Activated CD4-positive, alpha-beta T cell treated with anti-CD3 and anti-CD28 coated beads, Interleukin-2, amount 10 ng/mL, durations not matched to agents 7 days and 5 days (primary cell): ENCODE data around the gene INHBE. TPM values are rescaled to one million over a fixed set of nuclear protein-coding genes. Genes with fewer than 3 reads are reported as not detected.

ENCODE experiments used
- CTCF ChIA-PET: fragments of 350-600 bp; sonication (Branson Sonifier 250); formaldehyde crosslinking; loops from one replicate; lab custom pipeline; 2021; ENCODE audit warnings: antibody characterized with exemption; lab: Charles Lee
- POLR2A ChIA-PET: fragments of 350-600 bp; sonication (Branson Sonifier 250); formaldehyde crosslinking; loops from one replicate; lab custom pipeline; 2021; ENCODE audit warnings: antibody characterized with exemption; lab: Charles Lee
- DNase-seq: peaks from one replicate; pipeline ENCODE4 v3.0.0-alpha.2; 2020
- H3K27ac Mint-ChIP-seq: one replicate; pipeline ENCODE4 v1.8.0; 2021; ENCODE audit warnings: mild to moderate bottlenecking, moderate library complexity, mixed read lengths
- H3K27me3 Mint-ChIP-seq: one replicate; pipeline ENCODE4 v1.8.0; 2021; ENCODE audit warnings: mixed read lengths
- H3K36me3 Mint-ChIP-seq: one replicate; pipeline ENCODE4 v1.8.0; 2021; ENCODE audit warnings: low read depth, mixed read lengths
- H3K4me1 Mint-ChIP-seq: one replicate; pipeline ENCODE4 v1.8.0; 2021; ENCODE audit warnings: mixed read lengths
- H3K4me3 Mint-ChIP-seq: one replicate; pipeline ENCODE4 v1.8.0; 2021; ENCODE audit warnings: mild to moderate bottlenecking, moderate library complexity, mixed read lengths
- H3K9me3 Mint-ChIP-seq: one replicate; pipeline ENCODE4 v1.8.0; 2021; ENCODE audit warnings: mixed read lengths
- total RNA-seq, 2 experiments: library from RNA; stranded (reverse); gene quantifications; one replicate each; pipeline ENCODE4 v1.2.3, GENCODE V29; 2021

Gene INHBE
- total RNA-seq, 2 experiments from 2014 or later = not detected

- peaks cover 39% of the 10 kb centered on the region for H3K4me1 Mint-ChIP-seq
- H3K27me3 Mint-ChIP-seq = peaks cover 15% of the 10 kb centered on the region
- no peaks in the 10 kb centered on the region for H3K36me3 Mint-ChIP-seq
- no peak overlapping the region for H3K4me3 Mint-ChIP-seq
- peak overlapping the region; percentile 46 for H3K27ac Mint-ChIP-seq
- no peak for DNase-seq
- H3K9me3 Mint-ChIP-seq = no peaks in the 10 kb centered on the region
- POLR2A ChIA-PET = no interaction called here
- CTCF ChIA-PET = interaction anchor here (1.5 to 5.0 kb wide), 6 partner anchors 10 to 218 kb away, joined by 6 to 31 read pairs (median 12); no protein-coding TSS in a partner anchor
Observed at GRCh38 chr12:57456737-57457490, 1.8 kb downstream of the INHBE start.

GRCh38 chr12:57458665-57459054 lies 3.6 kb downstream of the INHBE start:
- POLR2A ChIA-PET = no interaction called here

GRCh38 chr12:57459055-57459749 lies 4.1 kb downstream of the INHBE start:
- Mint-ChIP-seq H3K4me1 (peaks cover 56% of the 10 kb centered on the region), H3K27ac (peak overlapping the region; percentile 95), H3K27me3 (peaks cover 19% of the 10 kb centered on the region), H3K9me3 (no peaks in the 10 kb centered on the region), H3K4me3 (peak overlapping the region; percentile 89), H3K36me3 (no peaks in the 10 kb centered on the region)
- ChIA-PET CTCF (interaction anchor here (0.5 to 2.9 kb wide), 59 partner anchors 9 to 440 kb away, joined by 3 to 28 read pairs (median 4); partner anchors contain the start of genes ARHGAP9, B4GALNT1, INHBC and MBD6), POLR2A (no interaction called here)
- peak; percentile 95 for DNase-seq

More at GRCh38 chr12:57458665-57459054, 3.6 kb downstream of the INHBE start:
- Mint-ChIP-seq H3K36me3 (no peaks in the 10 kb centered on the region), H3K4me3 (peak overlapping the region; percentile 89), H3K27me3 (peaks cover 19% of the 10 kb centered on the region), H3K9me3 (no peaks in the 10 kb centered on the region), H3K27ac (peak overlapping the region; percentile 95), H3K4me1 (peaks cover 52% of the 10 kb centered on the region)
- DNase-seq = no peak
- CTCF ChIA-PET = interaction anchor here (0.5 to 2.9 kb wide), 59 partner anchors 8 to 1129 kb away, joined by 3 to 28 read pairs (median 4); partner anchors contain the start of genes ARHGAP9, B4GALNT1, INHBC and OS9

GRCh38 chr12:57459750-57460467 lies 4.8 kb downstream of the INHBE start, which contains the start of gene GLI1:
Gene GLI1 (plus strand): TSS chr12:57459785. CDS start chr12:57463692, 3,907 bp downstream.
- no peaks in the 10 kb centered on the region for H3K9me3 Mint-ChIP-seq
- CTCF ChIA-PET = interaction anchor here (0.5 to 2.9 kb wide), 35 partner anchors 10 to 246 kb away, joined by 3 to 28 read pairs (median 4); partner anchors contain the start of genes ARHGAP9 and INHBC
- POLR2A ChIA-PET = no interaction called here
- peak within 1 kb of the TSS; percentile 95 for H3K27ac Mint-ChIP-seq
- peaks cover 61% of the 10 kb centered on the region for H3K4me1 Mint-ChIP-seq
- H3K36me3 Mint-ChIP-seq = no peaks in the 10 kb centered on the region
- peaks cover 19% of the 10 kb centered on the region for H3K27me3 Mint-ChIP-seq
- peak within 1 kb of the TSS; percentile 89 for H3K4me3 Mint-ChIP-seq
- no peak for DNase-seq

GRCh38 chr12:57460468-57460784 lies 5.3 kb downstream of the INHBE start:
- H3K27me3 Mint-ChIP-seq = peaks cover 19% of the 10 kb centered on the region
- ChIA-PET CTCF (interaction anchor here (0.5 to 2.9 kb wide), 5 partner anchors 10 to 247 kb away, joined by 3 to 22 read pairs (median 3); no protein-coding TSS in a partner anchor), POLR2A (no interaction called here)
- H3K9me3 Mint-ChIP-seq = no peaks in the 10 kb centered on the region
- H3K4me1 Mint-ChIP-seq = peaks cover 59% of the 10 kb centered on the region
- DNase-seq = no peak
- H3K27ac Mint-ChIP-seq = peak overlapping the region; percentile 31
- no peaks in the 10 kb centered on the region for H3K36me3 Mint-ChIP-seq
- H3K4me3 Mint-ChIP-seq = peak overlapping the region; percentile 59

- ChIA-PET POLR2A (no interaction called here), CTCF (interaction anchor here (1.0 to 3.7 kb wide), 5 partner anchors 8 to 247 kb away, joined by 3 to 27 read pairs (median 4); no protein-coding TSS in a partner anchor)
- no peaks in the 10 kb centered on the region for H3K9me3 Mint-ChIP-seq
- DNase-seq = no peak
- peaks cover 19% of the 10 kb centered on the region for H3K27me3 Mint-ChIP-seq
- H3K27ac Mint-ChIP-seq = no peak overlapping the region
- peaks cover 55% of the 10 kb centered on the region for H3K4me1 Mint-ChIP-seq
- H3K4me3 Mint-ChIP-seq = peak overlapping the region; percentile 76
- H3K36me3 Mint-ChIP-seq = no peaks in the 10 kb centered on the region
Observed at GRCh38 chr12:57460841-57461275, 5.8 kb downstream of the INHBE start.

GRCh38 chr12:57461276-57461916 lies 6.3 kb downstream of the INHBE start:
- POLR2A ChIA-PET = no interaction called here
- Mint-ChIP-seq H3K36me3 (no peaks in the 10 kb centered on the region), H3K9me3 (no peaks in the 10 kb centered on the region), H3K27me3 (peaks cover 19% of the 10 kb centered on the region), H3K4me1 (peaks cover 51% of the 10 kb centered on the region), H3K4me3 (peak overlapping the region; percentile 76), H3K27ac (no peak overlapping the region)
- DNase-seq = no peak
- CTCF ChIA-PET = interaction anchor here (1.2 to 3.7 kb wide), 7 partner anchors 8 to 248 kb away, joined by 3 to 27 read pairs (median 4); partner anchors contain the start of gene ARHGAP9

- Mint-ChIP-seq H3K36me3 (no peaks in the 10 kb centered on the region), H3K9me3 (no peaks in the 10 kb centered on the region), H3K4me1 (peaks cover 52% of the 10 kb centered on the region), H3K4me3 (peak overlapping the region; percentile 76), H3K27ac (no peak overlapping the region), H3K27me3 (peaks cover 19% of the 10 kb centered on the region)
- ChIA-PET CTCF (interaction anchor here (0.5 to 3.7 kb wide), 7 partner anchors 9 to 219 kb away, joined by 3 to 27 read pairs (median 3); partner anchors contain the start of gene ARHGAP9), POLR2A (no interaction called here)
- DNase-seq = no peak
Observed at GRCh38 chr12:57461917-57462250, 6.8 kb downstream of the INHBE start.

- H3K27me3 Mint-ChIP-seq = peaks cover 19% of the 10 kb centered on the region
- POLR2A ChIA-PET = interaction anchor here (0.6 kb wide), 1 partner anchor 211 kb away, joined by 3 read pairs; the partner anchor contains the start of gene STAC3
- DNase-seq = peak; percentile 92
Observed at GRCh38 chr12:57462251-57462911, 7.3 kb downstream of the INHBE start.

GRCh38 chr12:57462912-57463253 lies 7.8 kb downstream of the INHBE start:
- ChIA-PET CTCF (interaction anchor here (0.6 to 3.7 kb wide), 9 partner anchors 10 to 198 kb away, joined by 3 to 27 read pairs (median 4); partner anchors contain the start of gene ARHGAP9), POLR2A (interaction anchor here (0.6 kb wide), 1 partner anchor 212 kb away, joined by 3 read pairs; the partner anchor contains the start of gene STAC3)
- H3K4me3 Mint-ChIP-seq = peak overlapping the region; percentile 76
- no peak for DNase-seq
- H3K27ac Mint-ChIP-seq = peak overlapping the region; percentile 54
- H3K9me3 Mint-ChIP-seq = no peaks in the 10 kb centered on the region
- H3K27me3 Mint-ChIP-seq = peaks cover 19% of the 10 kb centered on the region
- H3K36me3 Mint-ChIP-seq = peaks cover 8% of the 10 kb centered on the region
- peaks cover 55% of the 10 kb centered on the region for H3K4me1 Mint-ChIP-seq

More at GRCh38 chr12:57462251-57462911, 7.3 kb downstream of the INHBE start:
- CTCF ChIA-PET = interaction anchor here (0.5 to 3.7 kb wide), 10 partner anchors 9 to 220 kb away, joined by 3 to 27 read pairs (median 4); partner anchors contain the start of gene ARHGAP9
- peaks cover 55% of the 10 kb centered on the region for H3K4me1 Mint-ChIP-seq
- peak overlapping the region; percentile 76 for H3K4me3 Mint-ChIP-seq
- H3K27ac Mint-ChIP-seq = peak overlapping the region; percentile 54
- H3K9me3 Mint-ChIP-seq = no peaks in the 10 kb centered on the region
- peaks cover 4% of the 10 kb centered on the region for H3K36me3 Mint-ChIP-seq

- Mint-ChIP-seq H3K4me3 (no peak overlapping the region), H3K27me3 (peaks cover 19% of the 10 kb centered on the region), H3K27ac (no peak overlapping the region), H3K9me3 (no peaks in the 10 kb centered on the region), H3K36me3 (peaks cover 15% of the 10 kb centered on the region), H3K4me1 (peaks cover 42% of the 10 kb centered on the region)
- DNase-seq = no peak
- POLR2A ChIA-PET = no interaction called here
- CTCF ChIA-PET = interaction anchor here (0.6 to 3.7 kb wide), 3 partner anchors 11 to 251 kb away, joined by 3 to 27 read pairs (median 3); no protein-coding TSS in a partner anchor
Observed at GRCh38 chr12:57464569-57464968, 9.5 kb downstream of the INHBE start.
